Endothelial cell of umbilical vein (primary cell): ENCODE results near the gene FOXP1. TPM values are rescaled to one million over a fixed set of nuclear protein-coding genes. Genes with fewer than 3 reads are reported as not detected.

Experiments
- BruUV-seq: library from RNA; stranded (reverse); fragments of 400-500 nt; replicated peaks from 2 replicates; lab custom pipeline; 2021; lab: Mats Ljungman, UMichigan
- CTCF ChIA-PET: fragments of 300-600, 350-600 bp; sonication (Branson Sonifier 250); formaldehyde crosslinking; loops from one replicate; lab custom pipeline; 2021; ENCODE audit warnings: antibody characterized with exemption, inconsistent platforms; lab: Charles Lee
- POLR2A ChIA-PET: fragments of 300-600, 350-600 bp; sonication (Branson Sonifier 250); formaldehyde crosslinking; loops from one replicate; lab custom pipeline; 2021; ENCODE audit warnings: antibody characterized with exemption, inconsistent platforms; lab: Charles Lee
- DNase-seq: peaks from one replicate; pipeline ENCODE4 v3.0.0-alpha.2; 2011; ENCODE audit warnings: low read depth, low spot score
- FAIRE-seq: peaks from 2 replicates; lab custom pipeline; 2011; peaks lifted over from hg19 to GRCh38; lab: Jason Lieb, UNC
- H2AFZ ChIP-seq: 2 replicates; pipeline ENCODE4 v1.6.0; 2012; ENCODE audit warnings: low read depth, low read length, control low read depth, inconsistent platforms
- H3K27ac ChIP-seq: 2 replicates; pipeline ENCODE4 v1.5.1; 2011; ENCODE audit warnings: low read depth, mild to moderate bottlenecking, control low read depth, low read length, moderate library complexity; ENCODE audit not compliant: insufficient read depth
- H3K27me3 ChIP-seq, 2 experiments: 2 replicates each; pipeline versions ENCODE4 v1.6.0 to v1.6.1; 2011; ENCODE audit warnings: low read length in 2 of 2, mixed read lengths in 1 of 2; ENCODE audit not compliant: control insufficient read depth in 2 of 2, insufficient read depth in 2 of 2
- H3K36me3 ChIP-seq, 2 experiments: 2 replicates in 1 of 2; 3 replicates in 1 of 2; pipeline ENCODE4 v1.5.1; 2011; ENCODE audit warnings: low read length in 2 of 2, mild to moderate bottlenecking in 1 of 2, moderate library complexity in 1 of 2; ENCODE audit not compliant: control insufficient read depth in 2 of 2, insufficient read depth in 2 of 2; ENCODE audit errors: extremely low read depth in 1 of 2
- H3K4me1 ChIP-seq: 3 replicates; pipeline ENCODE4 v1.5.1; 2011; ENCODE audit warnings: mild to moderate bottlenecking, low read length; ENCODE audit not compliant: control insufficient read depth, insufficient read depth; ENCODE audit errors: extremely low read depth
- H3K4me2 ChIP-seq: 2 replicates; pipeline ENCODE4 v1.6.1; 2011; ENCODE audit warnings: low read length, control low read depth, mixed read lengths; ENCODE audit not compliant: insufficient read depth
- H3K4me3 ChIP-seq, 3 experiments: fragments of 200-600 bp in 1 of 3; sonication (generic), shearing (Covaris generic) in 1 of 3; replicated peaks in 1 of 3; 2 replicates each; pipeline ENCODE4 v1.5.1; 2011 to 2016; ENCODE audit warnings: control low read depth in 3 of 3, low read length in 3 of 3, mild to moderate bottlenecking in 2 of 3, inconsistent platforms in 1 of 3, low read depth in 1 of 3, moderate library complexity in 1 of 3; ENCODE audit not compliant: insufficient read depth in 1 of 3
- H3K79me2 ChIP-seq: 2 replicates; pipeline ENCODE4 v1.6.0; 2012; ENCODE audit warnings: low read length, inconsistent platforms; ENCODE audit not compliant: control insufficient read depth, insufficient read depth
- H3K9ac ChIP-seq: replicated peaks from 2 replicates; pipeline ENCODE3; 2011; ENCODE audit warnings: low read length, control low read depth; ENCODE audit not compliant: insufficient read depth; ENCODE audit errors: extremely low read depth
- H3K9me1 ChIP-seq: replicated peaks from 3 replicates; pipeline ENCODE4 v1.6.0; 2011; ENCODE audit warnings: mild to moderate bottlenecking, low read length; ENCODE audit not compliant: control insufficient read depth, insufficient read depth; ENCODE audit errors: extremely low read depth
- H3K9me3 ChIP-seq: replicated peaks from 2 replicates; pipeline ENCODE4 v1.5.1; 2012; ENCODE audit warnings: low read length, inconsistent platforms; ENCODE audit not compliant: control insufficient read depth, insufficient read depth
- H4K20me1 ChIP-seq: replicated peaks from 2 replicates; pipeline ENCODE3; 2011; ENCODE audit warnings: mild to moderate bottlenecking, low read length; ENCODE audit not compliant: control insufficient read depth, insufficient read depth; ENCODE audit errors: extremely low read depth
- EZH2 ChIP-seq: IDR thresholded peaks from 2 replicates; pipeline ENCODE4 v1.6.1; 2012; ENCODE audit warnings: borderline replicate concordance, low read depth, mild to moderate bottlenecking, moderate library complexity, low read length, inconsistent platforms; ENCODE audit not compliant: severe bottlenecking
- FOS ChIP-seq: IDR thresholded peaks from 2 replicates; pipeline ENCODE4 v1.6.1; 2011; ENCODE audit warnings: mild to moderate bottlenecking, low read length, moderate library complexity, borderline replicate concordance; ENCODE audit not compliant: insufficient read depth
- GATA2 ChIP-seq: IDR thresholded peaks from 2 replicates; pipeline ENCODE4 v1.7.0; 2011; ENCODE audit warnings: low read depth, mild to moderate bottlenecking, moderate library complexity, mixed read lengths, low read length; ENCODE audit not compliant: insufficient read length, insufficient read depth
- JUN ChIP-seq: IDR thresholded peaks from 2 replicates; pipeline ENCODE4 v1.6.1; 2011; ENCODE audit warnings: borderline replicate concordance, low read depth; ENCODE audit not compliant: insufficient read length, insufficient read depth
- MYC ChIP-seq: IDR thresholded peaks from one replicate; pipeline ENCODE4 v1.6.1; 2011; ENCODE audit warnings: mild to moderate bottlenecking, low read depth, low read length
- POLR2A ChIP-seq: IDR thresholded peaks from 2 replicates; pipeline ENCODE4 v1.6.1; 2012; ENCODE audit warnings: low read depth, mild to moderate bottlenecking, control low read depth, low read length
- POLR2AphosphoS5 ChIP-seq: IDR thresholded peaks from 2 replicates; pipeline ENCODE4 v1.6.1; 2012; ENCODE audit warnings: low read depth, mild to moderate bottlenecking, control low read depth, low read length, moderate library complexity; ENCODE audit not compliant: insufficient read depth
- dilution Hi-C: fragments of 300-500 bp; cut with MboI; formaldehyde crosslinking; loops from one replicate; pipeline ENCODE4 v1.15.0; 2019; ENCODE audit warnings: low sequenced_read_pairs; ENCODE audit not compliant: extremely low pct_ligation_motif_present
- intact Hi-C: fragments of 100-400 bp; cut with micrococcal nuclease; formaldehyde crosslinking; loops from one replicate; pipeline ENCODE4 v1.10.0; 2022
- polyA plus RNA-seq, 4 experiments: library from polyadenylated mRNA; depleted of rRNA in 3 of 4; stranded (reverse) in 3 of 4; unstranded in 1 of 4; fragments of >200 nt; gene quantifications; 2 replicates each; pipeline versions ENCODE4 v1.2.1 to v1.2.3, GENCODE V29; 2011 to 2012; ENCODE audit warnings: missing spikeins in 1 of 4
- total RNA-seq: library from RNA; stranded (reverse); gene quantifications from 2 replicates; pipeline ENCODE4 v1.2.3, GENCODE V29; 2021
- TF ChIP-seq, protein P1 (sequence below), 2 donors: IDR thresholded peaks; 1 replicate in 1 of 2; 2 replicates in 1 of 2; pipeline ENCODE4 v1.5.1; 2011; ENCODE audit warnings: low read length in 2 of 2, mild to moderate bottlenecking in 2 of 2, moderate library complexity in 2 of 2, control low read depth in 1 of 2, inconsistent platforms in 1 of 2, low read depth in 1 of 2; ENCODE audit not compliant: insufficient read depth in 1 of 2; ENCODE audit errors: extremely low read depth in 1 of 2
- TF ChIP-seq, protein P2 (sequence below): IDR thresholded peaks from 2 replicates; pipeline ENCODE4 v1.6.1; 2011; ENCODE audit not compliant: insufficient read depth, insufficient read length

The FOXP1 gene
- total and polyA plus RNA-seq, 2 donors (not counting 3 experiments of a cell fraction or from before 2014, with no cell fraction given), result 41.0 to 107 TPM

DNA sequence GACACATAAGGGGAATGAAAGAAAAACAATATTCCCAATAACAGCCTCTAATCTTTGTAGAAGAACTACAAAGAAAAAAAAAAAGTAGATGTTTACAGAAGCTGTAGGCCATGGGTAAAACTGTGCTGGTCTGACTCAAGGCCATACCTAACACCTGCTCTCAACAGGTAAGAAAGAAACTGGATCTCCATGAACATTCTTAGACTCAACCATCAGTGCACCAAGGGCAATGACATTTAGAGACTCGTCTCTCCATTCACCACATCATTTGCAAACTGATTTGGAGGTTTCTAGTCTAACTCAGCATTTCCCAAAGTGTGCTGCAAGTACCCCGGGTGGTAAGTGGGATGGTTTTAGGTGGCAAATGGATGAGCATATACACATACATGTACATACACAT lies 164.2 kb downstream of the FOXP1 start:
- no peaks in the 10 kb centered on the region for H3K79me2 ChIP-seq
- dilution Hi-C loops, result no loop called here
- H2AFZ ChIP-seq, result no peak overlapping the region
- peaks cover 6% of the 10 kb centered on the region for H3K4me1 ChIP-seq
- no peaks in the 10 kb centered on the region for H3K9me3 ChIP-seq
- H4K20me1 ChIP-seq, result no peaks in the 10 kb centered on the region
- no peak overlapping the region for H3K4me2 ChIP-seq
- no peak for TF ChIP-seq MYC
- TF ChIP-seq JUN, result no peak
- TF ChIP-seq, protein P1, sequence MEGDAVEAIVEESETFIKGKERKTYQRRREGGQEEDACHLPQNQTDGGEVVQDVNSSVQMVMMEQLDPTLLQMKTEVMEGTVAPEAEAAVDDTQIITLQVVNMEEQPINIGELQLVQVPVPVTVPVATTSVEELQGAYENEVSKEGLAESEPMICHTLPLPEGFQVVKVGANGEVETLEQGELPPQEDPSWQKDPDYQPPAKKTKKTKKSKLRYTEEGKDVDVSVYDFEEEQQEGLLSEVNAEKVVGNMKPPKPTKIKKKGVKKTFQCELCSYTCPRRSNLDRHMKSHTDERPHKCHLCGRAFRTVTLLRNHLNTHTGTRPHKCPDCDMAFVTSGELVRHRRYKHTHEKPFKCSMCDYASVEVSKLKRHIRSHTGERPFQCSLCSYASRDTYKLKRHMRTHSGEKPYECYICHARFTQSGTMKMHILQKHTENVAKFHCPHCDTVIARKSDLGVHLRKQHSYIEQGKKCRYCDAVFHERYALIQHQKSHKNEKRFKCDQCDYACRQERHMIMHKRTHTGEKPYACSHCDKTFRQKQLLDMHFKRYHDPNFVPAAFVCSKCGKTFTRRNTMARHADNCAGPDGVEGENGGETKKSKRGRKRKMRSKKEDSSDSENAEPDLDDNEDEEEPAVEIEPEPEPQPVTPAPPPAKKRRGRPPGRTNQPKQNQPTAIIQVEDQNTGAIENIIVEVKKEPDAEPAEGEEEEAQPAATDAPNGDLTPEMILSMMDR (IDR thresholded peaks at IDR 0.05; ENCODE audit: extremely low read depth in 1 of 2, insufficient read depth in 1 of 2, low read depth in 1 of 2, low read length in 2 of 2), result no peak
- no peak for TF ChIP-seq FOS
- no peak for TF ChIP-seq POLR2AphosphoS5
- TF ChIP-seq, protein P2, sequence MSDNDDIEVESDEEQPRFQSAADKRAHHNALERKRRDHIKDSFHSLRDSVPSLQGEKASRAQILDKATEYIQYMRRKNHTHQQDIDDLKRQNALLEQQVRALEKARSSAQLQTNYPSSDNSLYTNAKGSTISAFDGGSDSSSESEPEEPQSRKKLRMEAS, result no peak
- no peak for TF ChIP-seq EZH2
- TF ChIP-seq POLR2A, result no peak
- no peak for TF ChIP-seq GATA2
- no peaks in the 10 kb centered on the region for H3K27me3 ChIP-seq
- POLR2A ChIA-PET, result no interaction called here
- CTCF ChIA-PET, result interaction anchor here (0.5 kb wide), 1 partner anchor 869 kb away, joined by 3 read pairs; no protein-coding TSS in a partner anchor
- no peaks in the 10 kb centered on the region for H3K9me1 ChIP-seq
- FAIRE-seq (no peak), DNase-seq (no peak)
- no peaks in the 10 kb centered on the region for H3K36me3 ChIP-seq
- no peak overlapping the region for H3K4me3 ChIP-seq
- no peak overlapping the region for H3K27ac ChIP-seq
- intact Hi-C loops, result no loop called here
- BruUV-seq, result no TSS peak
- no peak overlapping the region for H3K9ac ChIP-seq
